ENCODE data around the gene TP63. TPM values are rescaled to one million over a fixed set of nuclear protein-coding genes. Genes with fewer than 3 reads are reported as not detected.

The TP63 gene
- polyA plus RNA-seq, 3 donors: not detected

- no peaks in the 10 kb centered on the region for H4K20me1 ChIP-seq (ENCODE audit: insufficient read depth, low read length)
- no peak overlapping the region for H3K27ac Mint-ChIP-seq
- H3K9me3 Mint-ChIP-seq: peaks cover 2 to 7% (median 3%) of the 10 kb centered on the region in 7 donors
- no peak overlapping the region for H2AFZ ChIP-seq (ENCODE audit: insufficient read depth, low read depth, low read length, poor library complexity, severe bottlenecking)
- H3K4me1 ChIP-seq (ENCODE audit: control insufficient read depth in 1 of 2, insufficient read depth in 2 of 2, low read length in 2 of 2): no peaks in the 10 kb centered on the region
- no peak for TF ChIP-seq CTCF (IDR thresholded peaks at IDR 0.05)
- H3K4me2 ChIP-seq (replicated peaks; ENCODE audit: extremely low read depth, low read length, poor library complexity, severe bottlenecking): no peak overlapping the region
- DNase-seq: no peak
- H3K9me3 ChIP-seq (replicated peaks in 1 of 2; ENCODE audit: control insufficient read depth in 1 of 2, insufficient read depth in 1 of 2, low read length in 2 of 2): no peaks in the 10 kb centered on the region
- no peaks in the 10 kb centered on the region for H3K27me3 ChIP-seq (ENCODE audit: control insufficient read depth in 2 of 2, insufficient read depth in 2 of 2, low read length in 2 of 2)
- H3K36me3 Mint-ChIP-seq: no peaks in the 10 kb centered on the region
- no peaks in the 10 kb centered on the region for H3K36me3 ChIP-seq (replicated peaks in 1 of 2; ENCODE audit: control insufficient read depth in 1 of 2, insufficient read depth in 2 of 2, low read length in 2 of 2)
- H3K79me2 ChIP-seq (ENCODE audit: insufficient read depth, low read length): no peaks in the 10 kb centered on the region
- no peaks in the 10 kb centered on the region for H3K4me1 Mint-ChIP-seq
- H3K27ac ChIP-seq (ENCODE audit: low read depth in 1 of 2, low read length in 2 of 2): no peak overlapping the region
- WGBS (ENCODE audit: insufficient coverage): 86% methylated on average over 3 of the region's 4 CpGs
- intact Hi-C loops (cut with micrococcal nuclease): no loop called here
- peaks cover 0 to 2% (median 0%) of the 10 kb centered on the region in 3 donors for H3K27me3 Mint-ChIP-seq (ENCODE audit: low read depth in 3 of 3)
- H3K4me3 Mint-ChIP-seq: no peak overlapping the region
- no peak overlapping the region for H3K4me3 ChIP-seq (replicated peaks in 1 of 3; ENCODE audit: low read depth in 2 of 3, low read length in 3 of 3)
- H3K9ac ChIP-seq (ENCODE audit: insufficient read depth, low read length, poor library complexity, severe bottlenecking): no peak overlapping the region
These were observed 46.5 kb downstream of the TP63 start for GRCh38 chr3:189677667-189678066.

GRCh38 chr3:189680723-189681122 lies 49.5 kb downstream of the TP63 start:
- DNase-seq: no peak
- peaks cover 0 to 2% (median 0%) of the 10 kb centered on the region in 3 donors for H3K27me3 Mint-ChIP-seq (ENCODE audit: low read depth in 3 of 3)

More at GRCh38 chr3:189680723-189681122, 49.5 kb downstream of the TP63 start:
- intact Hi-C loops (cut with micrococcal nuclease): no loop called here
- no peaks in the 10 kb centered on the region for H3K4me1 ChIP-seq (ENCODE audit: control insufficient read depth in 1 of 2, insufficient read depth in 2 of 2, low read length in 2 of 2)
- no peaks in the 10 kb centered on the region for H3K9me3 ChIP-seq (replicated peaks in 1 of 2; ENCODE audit: control insufficient read depth in 1 of 2, insufficient read depth in 1 of 2, low read length in 2 of 2)
- no peaks in the 10 kb centered on the region for H3K36me3 ChIP-seq (replicated peaks in 1 of 2; ENCODE audit: control insufficient read depth in 1 of 2, insufficient read depth in 2 of 2, low read length in 2 of 2)
- H3K4me2 ChIP-seq (replicated peaks; ENCODE audit: extremely low read depth, low read length, poor library complexity, severe bottlenecking): no peak overlapping the region
- no peaks in the 10 kb centered on the region for H3K27me3 ChIP-seq (ENCODE audit: control insufficient read depth in 2 of 2, insufficient read depth in 2 of 2, low read length in 2 of 2)
- H3K4me1 Mint-ChIP-seq: no peaks in the 10 kb centered on the region
- H3K27ac Mint-ChIP-seq: peak overlapping the region in 1 of 7 donors; percentile 12
- no peaks in the 10 kb centered on the region for H3K79me2 ChIP-seq (ENCODE audit: insufficient read depth, low read length)
- no peaks in the 10 kb centered on the region for H4K20me1 ChIP-seq (ENCODE audit: insufficient read depth, low read length)
- H2AFZ ChIP-seq (ENCODE audit: insufficient read depth, low read depth, low read length, poor library complexity, severe bottlenecking): no peak overlapping the region
- no peak overlapping the region for H3K27ac ChIP-seq (ENCODE audit: low read depth in 1 of 2, low read length in 2 of 2)
- no peak overlapping the region for H3K9ac ChIP-seq (ENCODE audit: insufficient read depth, low read length, poor library complexity, severe bottlenecking)
- no peaks in the 10 kb centered on the region for H3K36me3 Mint-ChIP-seq
- H3K4me3 Mint-ChIP-seq: no peak overlapping the region
- peaks cover 2 to 7% (median 2%) of the 10 kb centered on the region in 7 donors for H3K9me3 Mint-ChIP-seq
- TF ChIP-seq CTCF (IDR thresholded peaks at IDR 0.05): no peak
- no peak overlapping the region for H3K4me3 ChIP-seq (replicated peaks in 1 of 3; ENCODE audit: low read depth in 2 of 3, low read length in 3 of 3)

All from CD14-positive monocyte (primary cell).